H1 (cell line): ENCODE results near the gene TRIM44. TPM values are rescaled to one million over a fixed set of nuclear protein-coding genes. Genes with fewer than 3 reads are reported as not detected.

Experiments
- PHF8 ChIP-seq: fragments of 200-600 bp; sonication (generic); conservative IDR thresholded peaks from 2 replicates; pipeline ENCODE4 v1.7.1; 2012; ENCODE audit warnings: low read depth, mild to moderate bottlenecking, inconsistent platforms, low read length, moderate library complexity
- polyA plus RNA-seq, 7 experiments: library from polyadenylated mRNA; depleted of rRNA in 3 of 7; stranded (reverse) in 5 of 7; unstranded in 2 of 7; fragments of >200 nt in 5 of 7; fragments of 200-250 nt in 2 of 7; gene quantifications; 1 replicate in 5 of 7; 2 replicates in 1 of 7; 4 replicates in 1 of 7; pipeline versions ENCODE4 v1.2.1 to v1.2.3, GENCODE V29; 2011 to 2013; ENCODE audit warnings: missing spikeins in 2 of 7, mixed read lengths in 2 of 7
- total RNA-seq: library from RNA; stranded (reverse); fragmentation: NEBNext Ultra II Directional; extraction: Animal tissue kit (Norgen Biotek cat#: 25700); gene quantifications from 2 replicates; pipeline ENCODE4 v1.2.1, GENCODE V29; 2021
- TF ChIP-seq, protein P1 (sequence below): IDR thresholded peaks from 2 replicates; pipeline ENCODE4 v1.6.1; 2011; ENCODE audit warnings: low read depth, mild to moderate bottlenecking, low read length; ENCODE audit not compliant: insufficient read depth

The TRIM44 gene
- total and polyA plus RNA-seq, 2 of the 8 experiments (the other 6 are each of a cell fraction or from before 2014, with no cell fraction given): 13.9 to 34.4 TPM

- TF ChIP-seq, protein P1, sequence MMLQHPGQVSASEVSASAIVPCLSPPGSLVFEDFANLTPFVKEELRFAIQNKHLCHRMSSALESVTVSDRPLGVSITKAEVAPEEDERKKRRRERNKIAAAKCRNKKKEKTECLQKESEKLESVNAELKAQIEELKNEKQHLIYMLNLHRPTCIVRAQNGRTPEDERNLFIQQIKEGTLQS: no peak
- no peak for TF ChIP-seq PHF8
- TF ChIP-seq, all 59 proteins: peak for 0
Measured at GRCh38 chr11:35800970-35801953, 138.7 kb downstream of the TRIM44 start (continued).
